H1 (cell line): ENCODE measurements around the gene SND1. TPM values are rescaled to one million over a fixed set of nuclear protein-coding genes. Genes with fewer than 3 reads are reported as not detected.

ENCODE experiments used
- CTCF ChIA-PET: fragments of 300-600 bp; sonication (Branson Sonifier 250); formaldehyde crosslinking; loops from one replicate; lab custom pipeline; 2021; ENCODE audit not compliant: partially characterized antibody; lab: Charles Lee
- POLR2A ChIA-PET: fragments of 300-600 bp; sonication (Branson Sonifier 250); formaldehyde crosslinking; loops from one replicate; lab custom pipeline; 2021; ENCODE audit warnings: inconsistent platforms; ENCODE audit not compliant: partially characterized antibody; lab: Charles Lee
- DNase-seq, 2 experiments: peaks; one replicate each; pipeline versions ENCODE4 v3.0.0 to v3.0.0-alpha.2; 2010 to 2022; ENCODE audit warnings: low spot score in 2 of 2, low read depth in 1 of 2, mixed read lengths in 1 of 2
- FAIRE-seq: peaks from 2 replicates; lab custom pipeline; 2011; peaks lifted over from hg19 to GRCh38; lab: Jason Lieb, UNC
- H2AFZ ChIP-seq: 2 replicates; pipeline ENCODE4 v1.8.1; 2012; ENCODE audit warnings: low read length, inconsistent platforms
- H2AK5ac ChIP-seq: 2 replicates; pipeline ENCODE4 v1.6.1; 2013; ENCODE audit warnings: low read depth, low read length
- H2BK120ac ChIP-seq: replicated peaks from 2 replicates; pipeline ENCODE3; 2013; ENCODE audit warnings: low read depth, low read length, inconsistent platforms
- H2BK12ac ChIP-seq: 2 replicates; pipeline ENCODE4 v1.6.1; 2013; ENCODE audit warnings: low read depth, low read length
- H2BK15ac ChIP-seq: 2 replicates; pipeline ENCODE4 v1.6.1; 2013; ENCODE audit warnings: low read length
- H2BK20ac ChIP-seq: 2 replicates; pipeline ENCODE4 v1.6.1; 2013; ENCODE audit warnings: low read length
- H2BK5ac ChIP-seq: 2 replicates; pipeline ENCODE4 v1.6.1; 2013; ENCODE audit warnings: low read depth, low read length
- H3K14ac ChIP-seq: 2 replicates; pipeline ENCODE4 v1.6.1; 2013; ENCODE audit warnings: inconsistent platforms; ENCODE audit not compliant: insufficient read length
- H3K18ac ChIP-seq: 2 replicates; pipeline ENCODE4 v1.6.1; 2013; ENCODE audit warnings: low read length; ENCODE audit errors: extremely low read depth
- H3K23ac ChIP-seq: 2 replicates; pipeline ENCODE4 v1.6.1; 2013; ENCODE audit warnings: inconsistent platforms; ENCODE audit not compliant: insufficient read length
- H3K23me2 ChIP-seq: 2 replicates; pipeline ENCODE4 v1.6.1; 2013; ENCODE audit warnings: low read depth, low read length
- H3K27ac ChIP-seq: 2 replicates; pipeline ENCODE4 v1.6.1; 2011; ENCODE audit warnings: low read depth, low read length, inconsistent platforms
- H3K27me3 ChIP-seq, 4 experiments: replicated peaks in 1 of 4; 1 replicate in 1 of 4; 2 replicates in 3 of 4; pipeline versions ENCODE4 v1.6.1 to v1.8.1; 2011 to 2013; ENCODE audit warnings: low read length in 3 of 4, mild to moderate bottlenecking in 3 of 4, inconsistent platforms in 2 of 4, mixed read lengths in 2 of 4, moderate library complexity in 1 of 4; ENCODE audit not compliant: control insufficient read depth in 3 of 4, insufficient read depth in 3 of 4; ENCODE audit errors: extremely low read depth in 1 of 4
- H3K36me3 ChIP-seq, 4 experiments: 2 replicates each; pipeline versions ENCODE4 v1.6.1 to v1.8.1; 2011 to 2013; ENCODE audit warnings: mild to moderate bottlenecking in 4 of 4, low read length in 3 of 4, moderate library complexity in 2 of 4, control low read depth in 1 of 4, inconsistent platforms in 1 of 4; ENCODE audit not compliant: insufficient read depth in 4 of 4, control insufficient read depth in 2 of 4
- H3K4ac ChIP-seq: replicated peaks from 2 replicates; pipeline ENCODE3; 2013; ENCODE audit warnings: low read length, low read depth, mixed read lengths, inconsistent platforms; ENCODE audit not compliant: insufficient read length
- H3K4me1 ChIP-seq, 4 experiments: replicated peaks in 1 of 4; 1 replicate in 1 of 4; 2 replicates in 3 of 4; pipeline versions ENCODE4 v1.6.1 to v1.8.1; 2011 to 2013; ENCODE audit warnings: low read length in 3 of 4, inconsistent platforms in 2 of 4, mixed read lengths in 1 of 4; ENCODE audit not compliant: insufficient read depth in 4 of 4, control insufficient read depth in 3 of 4
- H3K4me2 ChIP-seq, 2 experiments: 2 replicates each; pipeline versions ENCODE4 v1.6.1 to v1.8.1; 2011 to 2013; ENCODE audit warnings: low read depth in 2 of 2, low read length in 2 of 2, control low read depth in 1 of 2, inconsistent platforms in 1 of 2, mild to moderate bottlenecking in 1 of 2; ENCODE audit not compliant: insufficient read depth in 1 of 2
- H3K4me3 ChIP-seq, 4 experiments: fragments of 200-600, 300-600 bp in 1 of 4; sonication (generic), shearing (Covaris generic), sonication (Bioruptor Twin) in 1 of 4; 2 replicates each; pipeline versions ENCODE4 v1.5.1 to v1.8.1; 2011 to 2016; ENCODE audit warnings: low read length in 4 of 4, low read depth in 3 of 4, control low read depth in 2 of 4, inconsistent platforms in 2 of 4, mild to moderate bottlenecking in 2 of 4, mixed read lengths in 1 of 4, moderate library complexity in 1 of 4; ENCODE audit not compliant: insufficient read depth in 2 of 4; ENCODE audit errors: extremely low read depth in 1 of 4
- H3K56ac ChIP-seq: replicated peaks from 2 replicates; pipeline ENCODE3; 2013; ENCODE audit warnings: low read depth, mild to moderate bottlenecking, mixed read lengths, low read length, inconsistent platforms; ENCODE audit not compliant: insufficient read length
- H3K79me1 ChIP-seq: 2 replicates; pipeline ENCODE4 v1.6.1; 2013; ENCODE audit warnings: low read depth, low read length, control low read depth
- H3K79me2 ChIP-seq, 2 experiments: 2 replicates each; pipeline versions ENCODE4 v1.6.1 to v1.8.1; 2012 to 2013; ENCODE audit warnings: low read length in 2 of 2, mild to moderate bottlenecking in 2 of 2, inconsistent platforms in 1 of 2; ENCODE audit not compliant: insufficient read depth in 2 of 2, control insufficient read depth in 1 of 2
- H3K9ac ChIP-seq, 4 experiments: replicated peaks in 1 of 4; 1 replicate in 1 of 4; 2 replicates in 3 of 4; pipeline versions ENCODE4 v1.6.1 to v1.8.1; 2011 to 2013; ENCODE audit warnings: low read depth in 3 of 4, low read length in 3 of 4, control low read depth in 2 of 4, mild to moderate bottlenecking in 2 of 4, moderate library complexity in 2 of 4, inconsistent platforms in 1 of 4; ENCODE audit errors: extremely low read depth in 1 of 4
- H3K9me3 ChIP-seq, 2 experiments: 2 replicates each; pipeline versions ENCODE4 v1.6.1 to v1.8.1; 2012 to 2013; ENCODE audit warnings: mild to moderate bottlenecking in 2 of 2, moderate library complexity in 2 of 2, control low read depth in 1 of 2, inconsistent platforms in 1 of 2, low read depth in 1 of 2, low read length in 1 of 2, mixed read lengths in 1 of 2; ENCODE audit not compliant: insufficient read depth in 2 of 2
- H4K20me1 ChIP-seq, 2 experiments: replicated peaks in 1 of 2; 2 replicates each; pipeline versions ENCODE3 to v1.8.1; 2011 to 2013; ENCODE audit warnings: inconsistent platforms in 2 of 2, low read length in 2 of 2, mild to moderate bottlenecking in 1 of 2; ENCODE audit not compliant: insufficient read depth in 2 of 2, control insufficient read depth in 1 of 2
- H4K5ac ChIP-seq: 2 replicates; pipeline ENCODE4 v1.6.1; 2013; ENCODE audit warnings: low read length, low read depth, mixed read lengths, inconsistent platforms; ENCODE audit not compliant: insufficient read length
- H4K8ac ChIP-seq: 2 replicates; pipeline ENCODE4 v1.8.0; 2013; ENCODE audit warnings: mild to moderate bottlenecking, moderate library complexity, low read length, inconsistent platforms; ENCODE audit not compliant: insufficient read depth; ENCODE audit errors: extremely low read depth
- H4K91ac ChIP-seq: replicated peaks from 2 replicates; pipeline ENCODE3; 2013; ENCODE audit warnings: low read length, mixed read lengths, inconsistent platforms; ENCODE audit not compliant: insufficient read length
- BACH1 ChIP-seq: IDR thresholded peaks from 2 replicates; pipeline ENCODE4 v1.6.1; 2012; ENCODE audit warnings: low read length, improper control_type of control experiment
- BRCA1 ChIP-seq: IDR thresholded peaks from 2 replicates; pipeline ENCODE4 v1.6.1; 2012; ENCODE audit warnings: low read depth, low read length, improper control_type of control experiment
- CBX8 ChIP-seq: fragments of 300-800, 300-1000 bp; sonication (generic); IDR thresholded peaks from 2 replicates; pipeline ENCODE4 v1.7.1; 2016; ENCODE audit warnings: low read depth, low read length, borderline replicate concordance
- CEBPB ChIP-seq: IDR thresholded peaks from 2 replicates; pipeline ENCODE4 v1.6.1; 2012; ENCODE audit warnings: low read depth, low read length
- CHD1 ChIP-seq: IDR thresholded peaks from 2 replicates; pipeline ENCODE4 v1.6.1; 2012; ENCODE audit warnings: low read depth, low read length, improper control_type of control experiment
- CHD2 ChIP-seq: IDR thresholded peaks from 2 replicates; pipeline ENCODE4 v1.6.1; 2012; ENCODE audit warnings: low read length, improper control_type of control experiment
- GABPA ChIP-seq: IDR thresholded peaks from 2 replicates; pipeline ENCODE4 v1.6.1; 2011; ENCODE audit warnings: mild to moderate bottlenecking, low read length, moderate library complexity, borderline replicate concordance; ENCODE audit not compliant: insufficient read depth
- HDAC6 ChIP-seq: IDR thresholded peaks from one replicate; pipeline ENCODE4 v1.7.1; 2012; ENCODE audit warnings: low read depth, mild to moderate bottlenecking, inconsistent platforms, low read length, moderate library complexity
- KDM1A ChIP-seq: fragments of 200-600, 300-600 bp; sonication (generic); IDR thresholded peaks from 2 replicates; pipeline ENCODE4 v1.7.1; 2016; ENCODE audit warnings: mild to moderate bottlenecking, low read length, borderline replicate concordance
- KDM5A ChIP-seq: fragments of 200-600 bp; IDR thresholded peaks from 2 replicates; pipeline ENCODE4 v1.7.1; 2012; ENCODE audit warnings: mild to moderate bottlenecking, low read length, inconsistent platforms, mixed read lengths
- POLR2A ChIP-seq, 2 experiments: IDR thresholded peaks; 1 replicate in 1 of 2; 2 replicates in 1 of 2; pipeline ENCODE4 v1.6.1; 2011; ENCODE audit warnings: low read depth in 2 of 2, low read length in 2 of 2, mild to moderate bottlenecking in 2 of 2; ENCODE audit errors: control extremely low read depth in 1 of 2
- POLR2AphosphoS5 ChIP-seq: IDR thresholded peaks from 2 replicates; pipeline ENCODE4 v1.6.1; 2011; ENCODE audit warnings: low read depth, low read length
- RFX5 ChIP-seq: IDR thresholded peaks from 2 replicates; pipeline ENCODE4 v1.6.1; 2011; ENCODE audit warnings: low read depth, low read length, improper control_type of control experiment, borderline replicate concordance
- RNF2 ChIP-seq: fragments of 200-900, 300-1000 bp; sonication (generic); IDR thresholded peaks from 2 replicates; pipeline ENCODE4 v1.7.1; 2016; ENCODE audit warnings: borderline replicate concordance, low read depth, mild to moderate bottlenecking, antibody characterized with exemption, low read length; ENCODE audit not compliant: poor library complexity, severe bottlenecking; ENCODE audit errors: missing control alignments
- TAF7 ChIP-seq: optimal IDR thresholded peaks from 2 replicates; pipeline ENCODE3; 2011; ENCODE audit warnings: low read depth, mild to moderate bottlenecking, inconsistent platforms, low read length, moderate library complexity, borderline replicate concordance
- TBP ChIP-seq: IDR thresholded peaks from 2 replicates; pipeline ENCODE4 v1.6.1; 2011; ENCODE audit warnings: low read depth, low read length, improper control_type of control experiment
- WGBS, 2 experiments: shearing (Covaris generic) in 1 of 2; methylation state at CpG; one replicate each; pipeline versions ENCODE4 v1.1.6 to v1.1.7; 2013 to 2015; ENCODE audit warnings: low lambda C conversion rate in 2 of 2, mixed read lengths in 2 of 2, inconsistent platforms in 1 of 2, low coverage in 1 of 2, missing lambda C conversion rate in 1 of 2; ENCODE audit not compliant: insufficient replicate concordance in 2 of 2, insufficient coverage in 1 of 2, insufficient read length in 1 of 2; ENCODE audit errors: extremely low coverage in 1 of 2, missing lambda C conversion rate in 1 of 2; 5-methylcytosine and 5-hydroxymethylcytosine counted together
- polyA plus RNA-seq, 7 experiments: library from polyadenylated mRNA; depleted of rRNA in 3 of 7; stranded (reverse) in 5 of 7; unstranded in 2 of 7; fragments of >200 nt in 5 of 7; fragments of 200-250 nt in 2 of 7; gene quantifications; 1 replicate in 5 of 7; 2 replicates in 1 of 7; 4 replicates in 1 of 7; pipeline versions ENCODE4 v1.2.1 to v1.2.3, GENCODE V29; 2011 to 2013; ENCODE audit warnings: missing spikeins in 2 of 7, mixed read lengths in 2 of 7
- total RNA-seq: library from RNA; stranded (reverse); fragmentation: NEBNext Ultra II Directional; extraction: Animal tissue kit (Norgen Biotek cat#: 25700); gene quantifications from 2 replicates; pipeline ENCODE4 v1.2.1, GENCODE V29; 2021

Gene SND1
- total and polyA plus RNA-seq, 2 of the 8 experiments (the other 6 are each of a cell fraction or from before 2014, with no cell fraction given) = 122 to 290 TPM

DNA sequence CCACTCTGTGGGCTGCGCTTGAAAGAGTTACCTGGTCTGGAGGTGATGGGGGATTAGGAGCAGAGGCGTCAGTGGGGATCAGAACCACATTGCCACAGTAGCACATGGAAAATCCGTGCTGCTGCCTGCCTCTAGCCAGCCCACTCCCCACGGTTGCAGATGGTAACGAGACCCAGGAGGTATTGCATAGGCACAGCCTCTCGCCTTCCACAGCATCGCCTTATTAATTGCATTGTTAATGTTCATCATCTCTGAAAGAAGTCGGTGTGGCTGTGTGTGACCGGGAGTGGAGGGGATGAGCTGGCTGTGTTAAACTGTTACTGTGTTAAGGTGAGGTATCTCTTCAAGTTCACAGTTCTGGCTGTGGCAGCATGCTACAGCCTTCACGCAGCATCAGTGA is 414.4 kb downstream of the SND1 start:
- Histone ChIP-seq H3K36me3 (no peaks in the 10 kb centered on the region), H3K4me3 (no peak overlapping the region), H3K9ac (no peak overlapping the region), H2AFZ (no peak overlapping the region), H3K4me1 (no peaks in the 10 kb centered on the region; a peak in 1 of 7 replicates), H4K91ac (no peak overlapping the region), H2BK15ac (no peak overlapping the region), H2BK12ac (no peak overlapping the region), H3K4ac (no peak overlapping the region), H2AK5ac (no peak overlapping the region), H2BK20ac (no peak overlapping the region), H2BK5ac (no peak overlapping the region), H3K23ac (no peak overlapping the region), H3K27me3 (no peaks in the 10 kb centered on the region), H2BK120ac (no peak overlapping the region), H4K20me1 (peaks cover 6 to 7% of the 10 kb centered on the region in 2 experiments), H3K9me3 (no peaks in the 10 kb centered on the region), H3K23me2 (no peaks in the 10 kb centered on the region), H4K8ac (no peak overlapping the region), H3K18ac (no peak overlapping the region), H3K27ac (no peak overlapping the region), H4K5ac (no peak overlapping the region), H3K79me1 (no peaks in the 10 kb centered on the region), H3K56ac (no peak overlapping the region), H3K4me2 (no peak overlapping the region), H3K79me2 (no peaks in the 10 kb centered on the region), H3K14ac (no peak overlapping the region)
- FAIRE-seq = no peak
- ChIA-PET POLR2A (interaction anchor here (0.8 kb wide), 1 partner anchor 12 kb away, joined by 3 read pairs; no protein-coding TSS in a partner anchor), CTCF (interaction anchor here (0.7 to 2.3 kb wide), 11 partner anchors 8 to 273 kb away, joined by 3 to 10 read pairs (median 3); no protein-coding TSS in a partner anchor)
- no peak for DNase-seq
- 90% methylated on average over 10 of the region's 10 CpGs; no CpG with 5 or more reads in 1 of the 2 experiments for WGBS, 2 experiments
- TF ChIP-seq TAF7 = no peak
- TF ChIP-seq HDAC6 = no peak
- no peak for TF ChIP-seq CHD1
- TF ChIP-seq POLR2AphosphoS5 = no peak
- TF ChIP-seq KDM1A = no peak
- no peak for TF ChIP-seq CEBPB
- no peak for TF ChIP-seq POLR2A (IDR thresholded peaks at IDR 0.05; ENCODE audit: control extremely low read depth in 1 of 2, low read depth in 2 of 2, low read length in 2 of 2)
- no peak for TF ChIP-seq KDM5A
- TF ChIP-seq CHD2 = no peak
- TF ChIP-seq RFX5 = no peak
- TF ChIP-seq GABPA = no peak
- TF ChIP-seq BACH1 = no peak
- no peak for TF ChIP-seq CBX8
- TF ChIP-seq BRCA1 = no peak
- TF ChIP-seq RNF2 = no peak
- no peak for TF ChIP-seq TBP
